H1 (cell line): ENCODE results near the gene HIVEP3. TPM values are rescaled to one million over a fixed set of nuclear protein-coding genes. Genes with fewer than 3 reads are reported as not detected.

Source experiments
- CTCF ChIA-PET: fragments of 300-600 bp; sonication (Branson Sonifier 250); formaldehyde crosslinking; loops from one replicate; lab custom pipeline; 2021; ENCODE audit not compliant: partially characterized antibody; lab: Charles Lee
- POLR2A ChIA-PET: fragments of 300-600 bp; sonication (Branson Sonifier 250); formaldehyde crosslinking; loops from one replicate; lab custom pipeline; 2021; ENCODE audit warnings: inconsistent platforms; ENCODE audit not compliant: partially characterized antibody; lab: Charles Lee
- DNase-seq, 2 experiments: peaks; one replicate each; pipeline versions ENCODE4 v3.0.0 to v3.0.0-alpha.2; 2010 to 2022; ENCODE audit warnings: low spot score in 2 of 2, low read depth in 1 of 2, mixed read lengths in 1 of 2
- FAIRE-seq: peaks from 2 replicates; lab custom pipeline; 2011; peaks lifted over from hg19 to GRCh38; lab: Jason Lieb, UNC
- H2AFZ ChIP-seq: 2 replicates; pipeline ENCODE4 v1.8.1; 2012; ENCODE audit warnings: low read length, inconsistent platforms
- H2AK5ac ChIP-seq: 2 replicates; pipeline ENCODE4 v1.6.1; 2013; ENCODE audit warnings: low read depth, low read length
- H2BK120ac ChIP-seq: replicated peaks from 2 replicates; pipeline ENCODE3; 2013; ENCODE audit warnings: low read depth, low read length, inconsistent platforms
- H2BK12ac ChIP-seq: 2 replicates; pipeline ENCODE4 v1.6.1; 2013; ENCODE audit warnings: low read depth, low read length
- H2BK15ac ChIP-seq: 2 replicates; pipeline ENCODE4 v1.6.1; 2013; ENCODE audit warnings: low read length
- H2BK20ac ChIP-seq: 2 replicates; pipeline ENCODE4 v1.6.1; 2013; ENCODE audit warnings: low read length
- H2BK5ac ChIP-seq: 2 replicates; pipeline ENCODE4 v1.6.1; 2013; ENCODE audit warnings: low read depth, low read length
- H3K14ac ChIP-seq: 2 replicates; pipeline ENCODE4 v1.6.1; 2013; ENCODE audit warnings: inconsistent platforms; ENCODE audit not compliant: insufficient read length
- H3K18ac ChIP-seq: 2 replicates; pipeline ENCODE4 v1.6.1; 2013; ENCODE audit warnings: low read length; ENCODE audit errors: extremely low read depth
- H3K23ac ChIP-seq: 2 replicates; pipeline ENCODE4 v1.6.1; 2013; ENCODE audit warnings: inconsistent platforms; ENCODE audit not compliant: insufficient read length
- H3K23me2 ChIP-seq: 2 replicates; pipeline ENCODE4 v1.6.1; 2013; ENCODE audit warnings: low read depth, low read length
- H3K27ac ChIP-seq: 2 replicates; pipeline ENCODE4 v1.6.1; 2011; ENCODE audit warnings: low read depth, low read length, inconsistent platforms
- H3K27me3 ChIP-seq, 4 experiments: replicated peaks in 1 of 4; 1 replicate in 1 of 4; 2 replicates in 3 of 4; pipeline versions ENCODE4 v1.6.1 to v1.8.1; 2011 to 2013; ENCODE audit warnings: low read length in 3 of 4, mild to moderate bottlenecking in 3 of 4, inconsistent platforms in 2 of 4, mixed read lengths in 2 of 4, moderate library complexity in 1 of 4; ENCODE audit not compliant: control insufficient read depth in 3 of 4, insufficient read depth in 3 of 4; ENCODE audit errors: extremely low read depth in 1 of 4
- H3K36me3 ChIP-seq, 4 experiments: 2 replicates each; pipeline versions ENCODE4 v1.6.1 to v1.8.1; 2011 to 2013; ENCODE audit warnings: mild to moderate bottlenecking in 4 of 4, low read length in 3 of 4, moderate library complexity in 2 of 4, control low read depth in 1 of 4, inconsistent platforms in 1 of 4; ENCODE audit not compliant: insufficient read depth in 4 of 4, control insufficient read depth in 2 of 4
- H3K4ac ChIP-seq: replicated peaks from 2 replicates; pipeline ENCODE3; 2013; ENCODE audit warnings: low read length, low read depth, mixed read lengths, inconsistent platforms; ENCODE audit not compliant: insufficient read length
- H3K4me1 ChIP-seq, 4 experiments: replicated peaks in 1 of 4; 1 replicate in 1 of 4; 2 replicates in 3 of 4; pipeline versions ENCODE4 v1.6.1 to v1.8.1; 2011 to 2013; ENCODE audit warnings: low read length in 3 of 4, inconsistent platforms in 2 of 4, mixed read lengths in 1 of 4; ENCODE audit not compliant: insufficient read depth in 4 of 4, control insufficient read depth in 3 of 4
- H3K4me2 ChIP-seq, 2 experiments: 2 replicates each; pipeline versions ENCODE4 v1.6.1 to v1.8.1; 2011 to 2013; ENCODE audit warnings: low read depth in 2 of 2, low read length in 2 of 2, control low read depth in 1 of 2, inconsistent platforms in 1 of 2, mild to moderate bottlenecking in 1 of 2; ENCODE audit not compliant: insufficient read depth in 1 of 2
- H3K4me3 ChIP-seq, 4 experiments: fragments of 200-600, 300-600 bp in 1 of 4; sonication (generic), shearing (Covaris generic), sonication (Bioruptor Twin) in 1 of 4; 2 replicates each; pipeline versions ENCODE4 v1.5.1 to v1.8.1; 2011 to 2016; ENCODE audit warnings: low read length in 4 of 4, low read depth in 3 of 4, control low read depth in 2 of 4, inconsistent platforms in 2 of 4, mild to moderate bottlenecking in 2 of 4, mixed read lengths in 1 of 4, moderate library complexity in 1 of 4; ENCODE audit not compliant: insufficient read depth in 2 of 4; ENCODE audit errors: extremely low read depth in 1 of 4
- H3K56ac ChIP-seq: replicated peaks from 2 replicates; pipeline ENCODE3; 2013; ENCODE audit warnings: low read depth, mild to moderate bottlenecking, mixed read lengths, low read length, inconsistent platforms; ENCODE audit not compliant: insufficient read length
- H3K79me1 ChIP-seq: 2 replicates; pipeline ENCODE4 v1.6.1; 2013; ENCODE audit warnings: low read depth, low read length, control low read depth
- H3K79me2 ChIP-seq, 2 experiments: 2 replicates each; pipeline versions ENCODE4 v1.6.1 to v1.8.1; 2012 to 2013; ENCODE audit warnings: low read length in 2 of 2, mild to moderate bottlenecking in 2 of 2, inconsistent platforms in 1 of 2; ENCODE audit not compliant: insufficient read depth in 2 of 2, control insufficient read depth in 1 of 2
- H3K9ac ChIP-seq, 4 experiments: replicated peaks in 1 of 4; 1 replicate in 1 of 4; 2 replicates in 3 of 4; pipeline versions ENCODE4 v1.6.1 to v1.8.1; 2011 to 2013; ENCODE audit warnings: low read depth in 3 of 4, low read length in 3 of 4, control low read depth in 2 of 4, mild to moderate bottlenecking in 2 of 4, moderate library complexity in 2 of 4, inconsistent platforms in 1 of 4; ENCODE audit errors: extremely low read depth in 1 of 4
- H3K9me3 ChIP-seq, 2 experiments: 2 replicates each; pipeline versions ENCODE4 v1.6.1 to v1.8.1; 2012 to 2013; ENCODE audit warnings: mild to moderate bottlenecking in 2 of 2, moderate library complexity in 2 of 2, control low read depth in 1 of 2, inconsistent platforms in 1 of 2, low read depth in 1 of 2, low read length in 1 of 2, mixed read lengths in 1 of 2; ENCODE audit not compliant: insufficient read depth in 2 of 2
- H4K20me1 ChIP-seq, 2 experiments: replicated peaks in 1 of 2; 2 replicates each; pipeline versions ENCODE3 to v1.8.1; 2011 to 2013; ENCODE audit warnings: inconsistent platforms in 2 of 2, low read length in 2 of 2, mild to moderate bottlenecking in 1 of 2; ENCODE audit not compliant: insufficient read depth in 2 of 2, control insufficient read depth in 1 of 2
- H4K5ac ChIP-seq: 2 replicates; pipeline ENCODE4 v1.6.1; 2013; ENCODE audit warnings: low read length, low read depth, mixed read lengths, inconsistent platforms; ENCODE audit not compliant: insufficient read length
- H4K8ac ChIP-seq: 2 replicates; pipeline ENCODE4 v1.8.0; 2013; ENCODE audit warnings: mild to moderate bottlenecking, moderate library complexity, low read length, inconsistent platforms; ENCODE audit not compliant: insufficient read depth; ENCODE audit errors: extremely low read depth
- H4K91ac ChIP-seq: replicated peaks from 2 replicates; pipeline ENCODE3; 2013; ENCODE audit warnings: low read length, mixed read lengths, inconsistent platforms; ENCODE audit not compliant: insufficient read length
- ATF2 ChIP-seq: IDR thresholded peaks from 2 replicates; pipeline ENCODE4 v1.6.1; 2012; ENCODE audit warnings: low read length, inconsistent platforms
- CREB1 ChIP-seq: IDR thresholded peaks from 2 replicates; pipeline ENCODE4 v1.6.1; 2012; ENCODE audit warnings: inconsistent platforms
- HDAC2 ChIP-seq, 2 experiments: fragments of 300-600 bp in 1 of 2; sonication (generic) in 1 of 2; IDR thresholded peaks; 2 replicates each; pipeline ENCODE4 v1.6.1; 2011 to 2012; ENCODE audit warnings: low read depth in 2 of 2, low read length in 2 of 2, mild to moderate bottlenecking in 2 of 2, moderate library complexity in 2 of 2, borderline replicate concordance in 1 of 2, inconsistent platforms in 1 of 2
- SP4 ChIP-seq: IDR thresholded peaks from 2 replicates; pipeline ENCODE4 v1.6.1; 2012; ENCODE audit warnings: low read length, inconsistent platforms
- TBP ChIP-seq: IDR thresholded peaks from 2 replicates; pipeline ENCODE4 v1.6.1; 2011; ENCODE audit warnings: low read depth, low read length, improper control_type of control experiment
- WGBS, 2 experiments: shearing (Covaris generic) in 1 of 2; methylation state at CpG; one replicate each; pipeline versions ENCODE4 v1.1.6 to v1.1.7; 2013 to 2015; ENCODE audit warnings: low lambda C conversion rate in 2 of 2, mixed read lengths in 2 of 2, inconsistent platforms in 1 of 2, low coverage in 1 of 2, missing lambda C conversion rate in 1 of 2; ENCODE audit not compliant: insufficient replicate concordance in 2 of 2, insufficient coverage in 1 of 2, insufficient read length in 1 of 2; ENCODE audit errors: extremely low coverage in 1 of 2, missing lambda C conversion rate in 1 of 2; 5-methylcytosine and 5-hydroxymethylcytosine counted together
- polyA plus RNA-seq, 7 experiments: library from polyadenylated mRNA; depleted of rRNA in 3 of 7; stranded (reverse) in 5 of 7; unstranded in 2 of 7; fragments of >200 nt in 5 of 7; fragments of 200-250 nt in 2 of 7; gene quantifications; 1 replicate in 5 of 7; 2 replicates in 1 of 7; 4 replicates in 1 of 7; pipeline versions ENCODE4 v1.2.1 to v1.2.3, GENCODE V29; 2011 to 2013; ENCODE audit warnings: missing spikeins in 2 of 7, mixed read lengths in 2 of 7
- total RNA-seq: library from RNA; stranded (reverse); fragmentation: NEBNext Ultra II Directional; extraction: Animal tissue kit (Norgen Biotek cat#: 25700); gene quantifications from 2 replicates; pipeline ENCODE4 v1.2.1, GENCODE V29; 2021

Gene HIVEP3
- total and polyA plus RNA-seq, 2 of the 8 experiments (the other 6 are each of a cell fraction or from before 2014, with no cell fraction given), result 0.24 to 0.69 TPM

- Histone ChIP-seq H3K9me3 (no peaks in the 10 kb centered on the region), H2BK15ac (no peak overlapping the region), H3K4me1 (peaks cover 0 to 7% (median 3%) of the 10 kb centered on the region in 4 experiments; a peak in 4 of 7 replicates), H4K20me1 (no peaks in the 10 kb centered on the region), H2AFZ (no peak overlapping the region), H4K91ac (no peak overlapping the region), H3K4me3 (no peak overlapping the region), H2BK120ac (no peak overlapping the region), H3K14ac (no peak overlapping the region), H2BK5ac (no peak overlapping the region), H3K9ac (no peak overlapping the region), H3K23me2 (no peaks in the 10 kb centered on the region), H4K5ac (no peak overlapping the region), H3K4ac (no peak overlapping the region), H3K56ac (no peak overlapping the region), H3K79me2 (no peaks in the 10 kb centered on the region), H3K18ac (no peak overlapping the region), H3K27me3 (no peaks in the 10 kb centered on the region; a peak in 1 of 7 replicates), H2AK5ac (no peak overlapping the region), H3K23ac (no peak overlapping the region), H3K4me2 (no peak overlapping the region), H3K36me3 (no peaks in the 10 kb centered on the region), H4K8ac (no peak overlapping the region; the same call in 1 of the 2 replicates), H2BK12ac (no peak overlapping the region), H3K27ac (no peak overlapping the region), H2BK20ac (no peak overlapping the region), H3K79me1 (no peaks in the 10 kb centered on the region)
- POLR2A ChIA-PET, result no interaction called here
- 79% methylated on average over 6 of the region's 9 CpGs; no CpG with 5 or more reads in 1 of the 2 experiments for WGBS, 2 experiments
- FAIRE-seq (no peak), DNase-seq (no peak)
- TF ChIP-seq TBP (no peak), CREB1 (no peak), SP4 (no peak), HDAC2 (IDR thresholded peaks at IDR 0.05; ENCODE audit: borderline replicate concordance in 1 of 2, low read depth in 2 of 2, low read length in 2 of 2) (no peak), ATF2 (no peak)
- CTCF ChIA-PET, result interaction anchor here (1.4 kb wide), 2 partner anchors 15 to 34 kb away, joined by 3 to 4 read pairs; no protein-coding TSS in a partner anchor
These were observed 203.9 kb downstream of the HIVEP3 start for GRCh38 chr1:41714638-41715389.
